NK-92 treated with Interleukin-12 subunit alpha and Interleukin-12 subunit beta, amount 100 ng/mL, for 24 hours (cell line): ENCODE data around the gene DNAH7.
"Not testable (repeated sequence)": the region's sequence is repeated elsewhere in the genome, so short reads cannot be mapped to it uniquely, and the experiment has no call there.

Experiments used
- DNase-seq: peaks from one replicate; lab custom pipeline; 2025; lab: John Stamatoyannopoulos, UW

The DNAH7 gene

GRCh38 chr2:195967336-195967735, 101.3 kb downstream of the DNAH7 start:
- DNase-seq, result no peak

GRCh38 chr2:195961873-195962272, 106.8 kb downstream of the DNAH7 start:
- no peak for DNase-seq

- no peak for DNase-seq
Measured at GRCh38 chr2:195959341-195959740, 109.3 kb downstream of the DNAH7 start.

- DNase-seq, result no peak
Measured at GRCh38 chr2:195956725-195957124, 111.9 kb downstream of the DNAH7 start.

GRCh38 chr2:195945056-195945455, 123.6 kb downstream of the DNAH7 start:
- DNase-seq, result no peak

- DNase-seq, result no peak
Measured at GRCh38 chr2:195937176-195937575, 131.5 kb downstream of the DNAH7 start.

- no peak for DNase-seq
Measured at GRCh38 chr2:195934484-195934883, 134.2 kb downstream of the DNAH7 start.

- no peak for DNase-seq
Measured at GRCh38 chr2:195929531-195929930, 139.1 kb downstream of the DNAH7 start.

- DNase-seq, result no peak
Measured at GRCh38 chr2:195925120-195925519, 143.5 kb downstream of the DNAH7 start.

GRCh38 chr2:195923889-195924288, 144.7 kb downstream of the DNAH7 start:
- no peak for DNase-seq

- not testable (repeated sequence) for DNase-seq
Measured at GRCh38 chr2:195917021-195917600, 151.5 kb downstream of the DNAH7 start.

GRCh38 chr2:195912079-195912478, 156.6 kb downstream of the DNAH7 start:
- DNase-seq, result no peak

GRCh38 chr2:195910570-195910969, 158.1 kb downstream of the DNAH7 start:
- DNase-seq, result no peak

- no peak for DNase-seq
Measured at GRCh38 chr2:195909926-195910325, 158.7 kb downstream of the DNAH7 start.

- no peak for DNase-seq
Measured at GRCh38 chr2:195907474-195907873, 161.2 kb downstream of the DNAH7 start.

GRCh38 chr2:195903956-195904355, 164.7 kb downstream of the DNAH7 start:
- DNase-seq, result no peak

GRCh38 chr2:195902857-195903256, 165.8 kb downstream of the DNAH7 start:
- no peak for DNase-seq

GRCh38 chr2:195899226-195899625, 169.4 kb downstream of the DNAH7 start:
- DNase-seq, result no peak

GRCh38 chr2:195898505-195899191, 170.0 kb downstream of the DNAH7 start:
- no peak for DNase-seq

GRCh38 chr2:195891081-195891480, 177.6 kb downstream of the DNAH7 start:
- no peak for DNase-seq

- DNase-seq, result no peak
Measured at GRCh38 chr2:195879153-195879552, 189.5 kb downstream of the DNAH7 start.

- DNase-seq, result no peak
Measured at GRCh38 chr2:195871326-195871725, 197.3 kb downstream of the DNAH7 start.

GRCh38 chr2:195864316-195864715, 204.3 kb downstream of the DNAH7 start:
- DNase-seq, result no peak

- DNase-seq, result no peak
Measured at GRCh38 chr2:195863564-195863963, 205.1 kb downstream of the DNAH7 start.
